Aorta (tissue), 5 donors: ENCODE results near the gene CADM3. TPM values are rescaled to one million over a fixed set of nuclear protein-coding genes. Genes with fewer than 3 reads are reported as not detected.
A peak's percentile ranks its signal among the peaks of the same experiment; 100 is the strongest.

Experiments
- ATAC-seq: fragments of 200-7000 bp; cut with Tn5 transposase; one replicate; pipeline ENCODE4 v1.9.1; 2022; ENCODE audit warnings: moderate library complexity; ENCODE audit not compliant: low FRiP score
- DNase-seq, 2 donors: peaks; one replicate each; pipeline ENCODE4 v3.0.0-alpha.2; 2020
- H3K27ac ChIP-seq, 2 donors: one replicate each; pipeline ENCODE4 v1.5.1; 2013; ENCODE audit warnings: low read length in 2 of 2, mild to moderate bottlenecking in 2 of 2, moderate library complexity in 2 of 2, control low read depth in 1 of 2, inconsistent platforms in 1 of 2, low read depth in 1 of 2
- H3K27me3 ChIP-seq, 2 donors: one replicate each; pipeline ENCODE4 v1.6.1; 2013; ENCODE audit warnings: control low read depth in 1 of 2, low read length in 1 of 2, mild to moderate bottlenecking in 1 of 2, moderate library complexity in 1 of 2; ENCODE audit not compliant: insufficient read depth in 2 of 2, control insufficient read depth in 1 of 2
- H3K36me3 ChIP-seq, 2 donors: one replicate each; pipeline ENCODE4 v1.6.1; 2013; ENCODE audit warnings: control low read depth in 1 of 2, low read length in 1 of 2, mild to moderate bottlenecking in 1 of 2; ENCODE audit not compliant: insufficient read depth in 2 of 2, control insufficient read depth in 1 of 2
- H3K4me1 ChIP-seq, 2 donors: one replicate each; pipeline ENCODE4 v1.6.1; 2013; ENCODE audit warnings: low read length in 2 of 2, control low read depth in 1 of 2, mild to moderate bottlenecking in 1 of 2, moderate library complexity in 1 of 2; ENCODE audit not compliant: insufficient read depth in 2 of 2, control insufficient read depth in 1 of 2
- H3K4me3 ChIP-seq, 2 donors: one replicate each; pipeline ENCODE4 v1.5.1; 2013; ENCODE audit warnings: low read length in 2 of 2, control low read depth in 1 of 2, mild to moderate bottlenecking in 1 of 2
- H3K9me3 ChIP-seq: one replicate; pipeline ENCODE4 v1.6.1; 2013; ENCODE audit warnings: mild to moderate bottlenecking, low read length; ENCODE audit not compliant: control insufficient read depth
- WGBS, 2 donors: extraction: QIAGEN DNeasy Blood & Tissue Kit; methylation state at CpG; one replicate each; pipeline ENCODE4 v1.1.7; 2013; 5-methylcytosine and 5-hydroxymethylcytosine counted together
- intact Hi-C, 2 donors: fragments of 100-400 bp; cut with DNase I; formaldehyde crosslinking; loops; one replicate each; pipeline versions ENCODE4 v1.14.2 to v1.15.0; 2022
- polyA plus RNA-seq, 2 donors: library from polyadenylated mRNA; stranded (reverse); fragments of 200-250 nt; gene quantifications; one replicate each; pipeline ENCODE4 v1.2.3, GENCODE V29; 2013
- total RNA-seq, 2 donors: library from RNA; stranded (reverse); fragmentation: NEBNext Ultra II Directional; extraction: Animal tissue kit (Norgen Biotek cat#: 25700); gene quantifications; one replicate each; pipeline ENCODE4 v1.2.1, GENCODE V29; 2021
- donor health status: healthy with polysubstance abuse.
- donor health status: Bipolar disorder and iron deficiency.
- donor health status: DM: no; HTN: no; CAD: no.
- donor health status: DM: no; HTN: no; CAD: no.
- donor health status: DM: yes; HTN: yes; CAD: no.

CADM3 gene
- total and polyA plus RNA-seq, 4 donors: 0.75 to 41.2 (median 10.9) TPM; not detected in 1

GRCh38 chr1:159142726-159143510, 28.5 kb upstream of the CADM3 start:
- Histone ChIP-seq H3K36me3 (no peaks in the 10 kb centered on the region), H3K9me3 (peaks cover 1% of the 10 kb centered on the region), H3K27me3 (no peaks in the 10 kb centered on the region), H3K4me1 (no peaks in the 10 kb centered on the region), H3K4me3 (no peak overlapping the region), H3K27ac (no peak overlapping the region)
- 50 to 54% methylated on average over 5 of the region's 5 CpGs for WGBS, 2 donors
- DNase-seq (no peak), ATAC-seq (no peak)
- intact Hi-C loops: no loop called here

DNA sequence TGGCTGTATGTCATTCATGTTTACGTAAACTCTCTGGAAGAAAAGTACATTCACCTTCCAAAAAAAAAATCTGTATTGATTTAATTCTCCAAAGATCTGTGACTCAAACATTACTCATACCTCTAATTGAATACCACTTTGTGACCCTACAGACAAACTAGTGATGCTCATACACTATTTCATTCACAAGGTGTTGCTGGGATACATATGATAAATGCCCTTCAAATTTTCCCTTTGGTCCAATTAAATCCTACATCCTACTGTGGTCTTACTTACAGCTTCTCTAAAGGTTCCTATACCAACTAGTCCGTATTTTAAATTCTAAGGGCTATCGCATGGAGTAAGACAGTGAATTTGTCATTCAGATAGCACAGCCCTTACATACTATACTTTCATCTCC, 26.8 kb upstream of the CADM3 start:
- DNase-seq (no peak), ATAC-seq (no peak)
- intact Hi-C loops: no loop called here
- Histone ChIP-seq H3K27me3 (no peaks in the 10 kb centered on the region), H3K27ac (no peak overlapping the region), H3K9me3 (peaks cover 1% of the 10 kb centered on the region), H3K4me1 (no peaks in the 10 kb centered on the region), H3K4me3 (no peak overlapping the region), H3K36me3 (no peaks in the 10 kb centered on the region)
- 89 to 91% methylated on average over 3 of the region's 3 CpGs for WGBS, 2 donors

GRCh38 chr1:159146980-159147379, 24.4 kb upstream of the CADM3 start:
- Histone ChIP-seq H3K27ac (no peak overlapping the region), H3K4me3 (no peak overlapping the region), H3K4me1 (no peaks in the 10 kb centered on the region), H3K27me3 (no peaks in the 10 kb centered on the region), H3K9me3 (peaks cover 1% of the 10 kb centered on the region), H3K36me3 (no peaks in the 10 kb centered on the region)
- ATAC-seq (no peak), DNase-seq (no peak)
- 35 to 42% methylated on average over 3 of the region's 3 CpGs for WGBS, 2 donors
- intact Hi-C loops: no loop called here

DNA sequence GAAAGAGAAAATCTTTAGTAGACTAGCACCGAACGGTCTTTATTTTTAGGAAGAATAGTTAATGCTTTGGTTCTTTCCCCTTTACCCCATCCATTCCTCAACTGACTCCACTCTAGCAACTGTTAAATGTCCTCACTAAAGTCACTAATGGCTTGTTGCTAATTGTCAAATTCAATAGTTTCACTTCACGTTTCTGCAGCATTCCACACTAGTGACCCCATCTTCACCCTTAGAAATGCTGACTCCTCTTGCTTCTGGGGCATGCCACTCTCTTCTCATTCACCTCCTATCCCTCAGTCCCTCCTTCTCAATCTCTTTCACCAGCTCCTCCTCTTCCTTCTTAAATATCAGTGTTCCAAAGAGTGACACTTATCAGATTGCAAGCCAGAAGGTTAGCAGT, 19.4 kb upstream of the CADM3 start:
- 62 to 67% methylated on average over 3 of the region's 3 CpGs for WGBS, 2 donors
- Histone ChIP-seq H3K4me1 (no peaks in the 10 kb centered on the region), H3K9me3 (no peaks in the 10 kb centered on the region), H3K27ac (no peak overlapping the region), H3K36me3 (no peaks in the 10 kb centered on the region), H3K4me3 (no peak overlapping the region), H3K27me3 (no peaks in the 10 kb centered on the region)
- ATAC-seq (no peak), DNase-seq (no peak)
- intact Hi-C loops: no loop called here

- Histone ChIP-seq H3K4me1 (no peaks in the 10 kb centered on the region), H3K27me3 (no peaks in the 10 kb centered on the region), H3K9me3 (no peaks in the 10 kb centered on the region), H3K4me3 (no peak overlapping the region), H3K27ac (no peak overlapping the region), H3K36me3 (no peaks in the 10 kb centered on the region)
- DNase-seq (peak; percentile 82 to 85), ATAC-seq (peak; percentile 97)
- intact Hi-C loops: loop anchor here (2.0 to 5.0 kb wide), 3 partner anchors 36 to 51 kb away; no protein-coding TSS in a partner anchor
- WGBS, 2 donors: 0 to 2% methylated on average over 4 of the region's 4 CpGs
Measured at GRCh38 chr1:159161001-159161718, 10.3 kb upstream of the CADM3 start.

- no peak for ATAC-seq
- no peak for DNase-seq
- Histone ChIP-seq H3K27me3 (no peaks in the 10 kb centered on the region), H3K4me3 (no peak overlapping the region), H3K27ac (no peak overlapping the region), H3K36me3 (no peaks in the 10 kb centered on the region), H3K9me3 (no peaks in the 10 kb centered on the region), H3K4me1 (no peaks in the 10 kb centered on the region)
- intact Hi-C loops: loop anchor here (2.0 to 5.0 kb wide), 3 partner anchors 36 to 51 kb away; no protein-coding TSS in a partner anchor
- 95 to 97% methylated on average over 1 of the region's 1 CpG for WGBS, 2 donors
Measured at GRCh38 chr1:159161719-159162026, 9.7 kb upstream of the CADM3 start.

GRCh38 chr1:159162516-159163265, 8.7 kb upstream of the CADM3 start:
- no peaks in the 10 kb centered on the region for H3K9me3 ChIP-seq
- no peak overlapping the region for H3K4me3 ChIP-seq
- H3K27ac ChIP-seq: no peak overlapping the region
- DNase-seq (no peak), ATAC-seq (no peak)
- H3K27me3 ChIP-seq: no peaks in the 10 kb centered on the region
- intact Hi-C loops: loop anchor here (5.0 kb wide), 2 partner anchors 35 to 50 kb away; no protein-coding TSS in a partner anchor
- H3K4me1 ChIP-seq: no peaks in the 10 kb centered on the region
- WGBS, 2 donors: 77 to 78% methylated on average over 4 of the region's 4 CpGs
- no peaks in the 10 kb centered on the region for H3K36me3 ChIP-seq

DNA sequence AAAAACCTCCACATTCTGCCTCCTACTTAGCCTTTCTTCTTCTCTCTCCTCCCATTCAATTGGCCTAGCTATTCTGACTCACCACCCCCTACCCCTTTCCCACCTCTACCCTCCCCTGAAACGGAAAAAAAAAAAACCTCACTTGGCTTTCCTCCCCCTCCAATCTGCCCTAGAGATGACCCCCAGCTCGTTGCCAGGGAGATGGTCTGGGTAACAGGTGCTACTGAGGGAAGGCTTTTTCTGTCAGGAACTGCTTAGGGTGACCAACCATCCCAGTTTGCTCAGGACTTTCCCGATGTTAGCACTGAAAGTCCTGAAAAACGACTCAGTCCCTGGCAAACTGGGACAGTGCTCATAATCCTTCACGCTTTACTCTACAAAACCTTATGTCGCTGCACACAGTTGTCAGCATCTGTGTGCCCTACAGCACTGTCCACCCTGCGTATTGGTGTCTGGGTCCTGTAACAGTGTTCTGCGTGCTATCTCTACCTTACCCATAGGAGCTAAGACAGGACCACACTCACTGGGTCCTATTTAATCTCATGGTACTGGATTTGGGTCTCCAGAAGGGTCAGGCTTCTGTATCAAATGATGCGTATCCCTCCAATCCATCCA, 7.7 kb upstream of the CADM3 start:
- intact Hi-C loops: loop anchor here (5.0 kb wide), 2 partner anchors 34 to 49 kb away; no protein-coding TSS in a partner anchor
- H3K36me3 ChIP-seq: no peaks in the 10 kb centered on the region
- H3K9me3 ChIP-seq: no peaks in the 10 kb centered on the region
- no peak for ATAC-seq
- H3K27me3 ChIP-seq: no peaks in the 10 kb centered on the region
- WGBS, 2 donors: 52 to 57% methylated on average over 9 of the region's 9 CpGs
- H3K4me1 ChIP-seq: no peaks in the 10 kb centered on the region
- DNase-seq: no peak
- no peak overlapping the region for H3K27ac ChIP-seq
- H3K4me3 ChIP-seq: no peak overlapping the region
